Bone marrow (tissue), 2 donors: ENCODE results near the gene VTI1B.

Source experiments
- DNase-seq, 2 donors: peaks; one replicate each; lab custom pipeline; 2025; lab: John Stamatoyannopoulos, UW

The VTI1B gene

GRCh38 chr14:67679006-67679405, 4.6 kb upstream of the VTI1B start:
- no peak for DNase-seq

- DNase-seq: no peak
Observed at GRCh38 chr14:67675219-67675582, 769 bp upstream of the VTI1B start.

GRCh38 chr14:67674139-67674479, 323 bp downstream of the VTI1B start:
- peak; percentile 9 to 44 for DNase-seq

GRCh38 chr14:67673451-67673850, 981 bp downstream of the VTI1B start:
- DNase-seq: no peak

GRCh38 chr14:67668559-67668958, 5.9 kb downstream of the VTI1B start:
- no peak for DNase-seq

- DNase-seq: peak in 1 of 2 donors; percentile 31
Observed at GRCh38 chr14:67666750-67667449, 7.5 kb downstream of the VTI1B start.

GRCh38 chr14:67665868-67666267, 8.6 kb downstream of the VTI1B start:
- no peak for DNase-seq

- no peak for DNase-seq
Observed at GRCh38 chr14:67663633-67664032, 10.8 kb downstream of the VTI1B start.

- DNase-seq: no peak
Observed at GRCh38 chr14:67653651-67654280, 20.7 kb downstream of the VTI1B start.

- DNase-seq: no peak
Observed at GRCh38 chr14:67652189-67652588, 22.2 kb downstream of the VTI1B start.

GRCh38 chr14:67650694-67651093, 23.7 kb downstream of the VTI1B start:
- no peak for DNase-seq

- DNase-seq: no peak
Observed at GRCh38 chr14:67650151-67650550, 24.3 kb downstream of the VTI1B start.

- no peak for DNase-seq
Observed at GRCh38 chr14:67646131-67646530, 28.3 kb downstream of the VTI1B start.

GRCh38 chr14:67645414-67645813, 29.0 kb downstream of the VTI1B start:
- DNase-seq: no peak

GRCh38 chr14:67644428-67644827, 30.0 kb downstream of the VTI1B start:
- no peak for DNase-seq

GRCh38 chr14:67643713-67644112, 30.7 kb downstream of the VTI1B start:
- DNase-seq: no peak

GRCh38 chr14:67641902-67642749, 32.3 kb downstream of the VTI1B start:
- DNase-seq: no peak

- DNase-seq: no peak
Observed at GRCh38 chr14:67641480-67641879, 33.0 kb downstream of the VTI1B start.

GRCh38 chr14:67638642-67639041, 35.8 kb downstream of the VTI1B start:
- DNase-seq: no peak

- no peak for DNase-seq
Observed at GRCh38 chr14:67636361-67636919, 38.0 kb downstream of the VTI1B start.

- no peak for DNase-seq
Observed at GRCh38 chr14:67633451-67634147, 40.8 kb downstream of the VTI1B start.

- no peak for DNase-seq
Observed at GRCh38 chr14:67630938-67631337, 43.5 kb downstream of the VTI1B start.
